ENCODE results near the gene GPR137.

DNA sequence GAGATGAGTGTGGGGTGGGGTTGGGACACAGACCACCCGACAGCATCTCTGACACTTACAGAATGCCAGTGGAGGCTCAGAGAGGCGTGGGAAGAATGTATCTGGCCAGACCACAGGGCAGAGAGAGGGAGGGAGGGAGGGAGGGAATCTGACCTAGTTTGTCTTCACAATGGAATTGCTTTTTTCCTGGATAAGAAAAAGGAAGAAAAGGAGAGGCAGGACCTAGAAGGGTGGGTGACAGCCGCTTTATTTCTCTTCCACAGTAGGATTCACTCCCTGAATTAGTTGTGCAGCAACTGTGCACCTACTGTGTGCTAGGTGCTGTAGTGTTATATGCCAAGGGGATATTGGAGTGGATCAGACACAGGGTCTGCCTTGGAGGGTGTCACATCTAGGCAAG is 9.1 kb downstream of the GPR137 start:
- TF ChIP-seq, protein P1, sequence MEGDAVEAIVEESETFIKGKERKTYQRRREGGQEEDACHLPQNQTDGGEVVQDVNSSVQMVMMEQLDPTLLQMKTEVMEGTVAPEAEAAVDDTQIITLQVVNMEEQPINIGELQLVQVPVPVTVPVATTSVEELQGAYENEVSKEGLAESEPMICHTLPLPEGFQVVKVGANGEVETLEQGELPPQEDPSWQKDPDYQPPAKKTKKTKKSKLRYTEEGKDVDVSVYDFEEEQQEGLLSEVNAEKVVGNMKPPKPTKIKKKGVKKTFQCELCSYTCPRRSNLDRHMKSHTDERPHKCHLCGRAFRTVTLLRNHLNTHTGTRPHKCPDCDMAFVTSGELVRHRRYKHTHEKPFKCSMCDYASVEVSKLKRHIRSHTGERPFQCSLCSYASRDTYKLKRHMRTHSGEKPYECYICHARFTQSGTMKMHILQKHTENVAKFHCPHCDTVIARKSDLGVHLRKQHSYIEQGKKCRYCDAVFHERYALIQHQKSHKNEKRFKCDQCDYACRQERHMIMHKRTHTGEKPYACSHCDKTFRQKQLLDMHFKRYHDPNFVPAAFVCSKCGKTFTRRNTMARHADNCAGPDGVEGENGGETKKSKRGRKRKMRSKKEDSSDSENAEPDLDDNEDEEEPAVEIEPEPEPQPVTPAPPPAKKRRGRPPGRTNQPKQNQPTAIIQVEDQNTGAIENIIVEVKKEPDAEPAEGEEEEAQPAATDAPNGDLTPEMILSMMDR (IDR thresholded peaks at IDR 0.05) = no peak
- TF ChIP-seq POLR2A (IDR thresholded peaks at IDR 0.05) = no peak
- no peak for TF ChIP-seq EP300 (IDR thresholded peaks at IDR 0.05)
- no peak for TF ChIP-seq POLR2AphosphoS5 (IDR thresholded peaks at IDR 0.05)
